SIG-M5 treated with dmso at 0.1 percent for 504 hours (cell line): ENCODE measurements around the gene TAMM41.
"Not testable (repeated sequence)": the region's sequence is repeated elsewhere in the genome, so short reads cannot be mapped to it uniquely, and the experiment has no call there.

Source experiments
- DNase-seq: peaks from one replicate; lab custom pipeline; 2025; ENCODE audit not compliant: unreplicated experiment; lab: John Stamatoyannopoulos, UW

Gene TAMM41

GRCh38 chr3:11846281-11847266 lies at the start of gene TAMM41:
Gene TAMM41 (minus strand): TSS chr3:11846885. CDS start chr3:11846636, 249 bp downstream.
- peak; percentile 92 for DNase-seq

- no peak for DNase-seq
These were observed 32.2 kb upstream of the TAMM41 start for GRCh38 chr3:11878837-11879236.

DNA sequence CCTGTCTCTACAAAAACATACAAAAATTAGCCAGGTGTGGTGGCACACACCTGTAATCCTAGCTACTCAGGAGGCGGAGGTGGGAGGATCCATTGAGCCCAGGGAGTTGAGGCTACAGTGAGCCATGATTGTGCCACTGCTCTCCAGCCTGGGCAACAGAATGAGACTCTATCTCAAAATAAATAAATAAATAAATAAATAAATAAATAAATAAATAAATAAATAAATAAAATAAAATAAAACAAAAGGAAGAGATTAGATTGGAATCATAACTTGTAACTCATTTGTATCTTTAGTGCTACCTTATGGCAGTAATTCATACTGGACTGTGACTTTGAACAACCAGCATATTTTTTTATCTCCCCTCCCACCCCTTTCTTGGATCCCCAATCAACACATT lies 28.0 kb upstream of the TAMM41 start:
- not testable (repeated sequence) for DNase-seq

DNA sequence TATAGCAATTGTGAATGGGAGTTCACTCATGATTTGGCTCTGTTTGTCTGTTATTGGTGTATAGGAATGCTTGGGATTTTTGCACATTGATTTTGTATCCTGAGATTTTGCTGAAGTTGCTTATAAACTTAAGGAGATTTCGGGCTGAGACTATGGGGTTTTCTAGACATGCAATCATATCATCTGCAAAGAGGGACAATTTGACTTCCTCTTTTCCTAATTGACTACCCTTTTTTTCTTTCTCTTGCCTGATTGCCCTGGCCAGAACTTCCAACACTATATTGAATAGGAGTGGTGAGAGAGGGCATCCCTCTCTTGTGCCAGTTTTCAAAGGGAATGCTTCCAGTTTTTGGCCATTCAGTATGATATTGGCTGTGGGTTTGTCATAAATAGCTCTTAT lies 17.1 kb upstream of the TAMM41 start:
- DNase-seq: peak; percentile 10

DNA sequence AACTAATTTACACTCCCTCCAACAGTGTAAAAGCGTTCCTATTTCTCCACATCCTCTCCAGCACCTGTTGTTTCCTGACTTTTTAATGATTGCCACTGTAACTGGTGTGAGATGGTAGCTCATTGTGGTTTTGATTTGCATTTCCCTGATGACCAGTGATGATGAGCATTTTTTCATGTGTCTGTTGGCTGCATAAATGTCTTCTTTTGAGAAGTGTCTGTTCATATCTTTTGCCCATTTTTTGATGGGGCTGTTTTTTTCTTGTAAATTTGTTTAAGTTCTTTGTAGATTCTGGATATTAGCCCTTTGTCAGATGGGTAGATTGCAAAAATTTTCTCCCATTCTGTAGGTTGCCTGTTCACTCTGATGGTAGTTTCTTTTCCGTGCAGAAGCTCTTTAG lies 15.9 kb upstream of the TAMM41 start:
- not testable (repeated sequence) for DNase-seq

GRCh38 chr3:11862145-11862544 lies 15.5 kb upstream of the TAMM41 start:
- DNase-seq: not testable (repeated sequence)

GRCh38 chr3:11860213-11860612 lies 13.5 kb upstream of the TAMM41 start:
- DNase-seq: not testable (repeated sequence)

GRCh38 chr3:11853450-11853849 lies 6.8 kb upstream of the TAMM41 start:
- no peak for DNase-seq

GRCh38 chr3:11850003-11850402 lies 3.3 kb upstream of the TAMM41 start:
- no peak for DNase-seq

DNA sequence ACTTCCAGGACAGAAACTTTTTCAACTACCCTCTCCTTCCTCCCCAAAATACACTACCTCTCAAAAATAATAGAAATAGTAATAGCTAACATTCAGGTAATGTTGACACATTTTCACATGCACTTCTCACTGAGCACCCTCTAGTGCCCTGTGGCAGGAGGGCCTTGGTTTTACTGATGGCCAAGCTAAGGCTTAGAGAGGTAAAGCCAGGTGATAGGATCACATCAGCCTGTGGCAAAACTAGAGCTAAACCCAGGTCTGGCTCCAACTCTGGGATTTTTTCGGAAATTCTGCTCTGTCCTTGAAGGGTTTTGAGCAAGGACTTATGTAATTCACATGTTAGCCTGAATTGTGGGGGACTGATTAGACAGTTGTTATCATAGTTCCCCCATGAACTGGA lies 922 bp upstream of the TAMM41 start:
- DNase-seq: peak; percentile 5

GRCh38 chr3:11845651-11846050 lies 1.0 kb downstream of the TAMM41 start:
- DNase-seq: no peak

- no peak for DNase-seq
These were observed 1.8 kb downstream of the TAMM41 start for GRCh38 chr3:11844891-11845290.

GRCh38 chr3:11835028-11835639 lies 11.6 kb downstream of the TAMM41 start:
- DNase-seq: no peak

- no peak for DNase-seq
These were observed 13.4 kb downstream of the TAMM41 start for GRCh38 chr3:11832981-11833905.

DNA sequence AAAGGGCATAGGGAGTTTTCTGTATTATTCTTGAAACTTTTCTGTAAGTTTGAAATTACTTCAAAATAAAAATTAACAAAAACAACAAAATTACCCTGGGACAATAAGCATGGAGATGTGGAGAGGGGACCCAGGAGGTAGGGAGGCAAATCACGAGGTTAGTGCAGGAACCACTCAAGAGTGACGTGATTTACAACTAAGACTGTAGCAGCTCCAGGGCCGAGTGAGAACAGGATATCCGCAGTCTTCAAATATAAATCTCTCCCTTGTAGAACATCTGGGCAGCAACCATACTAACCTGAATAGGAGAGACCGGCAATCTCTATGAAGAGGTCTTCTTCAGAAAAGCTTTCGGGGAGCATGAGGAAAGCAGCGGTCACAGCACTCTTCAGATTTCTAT lies 17.3 kb downstream of the TAMM41 start:
- DNase-seq: no peak

GRCh38 chr3:11826628-11827265 lies 19.9 kb downstream of the TAMM41 start:
- DNase-seq: no peak

DNA sequence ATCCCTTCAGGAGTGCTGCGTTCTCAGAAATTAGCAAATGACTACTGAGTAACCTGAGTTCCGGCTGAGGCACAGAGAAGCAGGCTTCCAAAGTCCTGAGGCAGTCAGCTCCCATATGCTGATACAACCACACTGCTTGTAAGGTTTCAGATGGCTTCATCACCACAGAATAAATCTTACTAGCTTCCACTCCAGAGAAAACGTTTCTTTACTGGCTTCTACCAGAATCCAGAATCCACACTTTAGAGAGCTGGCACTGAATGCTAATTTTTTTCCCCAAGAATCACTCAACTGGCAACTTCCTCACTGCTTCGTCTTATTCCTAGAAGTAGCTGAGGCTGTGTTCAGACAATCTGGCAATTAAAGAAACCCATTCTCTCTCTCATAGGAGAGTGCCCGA lies 21.4 kb downstream of the TAMM41 start:
- no peak for DNase-seq

DNA sequence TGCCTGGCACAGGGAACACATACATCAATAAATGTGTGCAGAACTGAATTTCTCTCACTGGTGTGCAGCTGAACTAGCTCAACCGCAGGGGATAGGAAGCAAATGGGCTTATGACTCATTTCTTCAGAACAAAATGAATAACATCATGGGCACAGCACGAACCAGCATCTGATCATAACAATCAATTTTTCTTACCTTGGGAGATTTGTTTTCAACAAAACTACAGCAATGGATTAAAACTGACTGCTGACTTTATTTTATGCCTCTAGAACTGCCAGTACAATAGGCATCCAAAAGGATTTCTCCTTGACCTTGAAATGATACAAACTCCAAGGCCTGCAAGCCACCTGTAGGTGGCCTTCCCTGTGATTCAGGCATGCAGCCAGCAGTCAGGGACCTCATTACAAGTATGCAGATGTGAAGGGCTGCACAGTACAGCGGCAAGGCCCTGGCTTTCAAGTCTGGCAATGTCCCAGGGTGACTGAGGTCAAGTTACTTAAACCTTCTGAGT lies 26.1 kb downstream of the TAMM41 start:
- no peak for DNase-seq

DNA sequence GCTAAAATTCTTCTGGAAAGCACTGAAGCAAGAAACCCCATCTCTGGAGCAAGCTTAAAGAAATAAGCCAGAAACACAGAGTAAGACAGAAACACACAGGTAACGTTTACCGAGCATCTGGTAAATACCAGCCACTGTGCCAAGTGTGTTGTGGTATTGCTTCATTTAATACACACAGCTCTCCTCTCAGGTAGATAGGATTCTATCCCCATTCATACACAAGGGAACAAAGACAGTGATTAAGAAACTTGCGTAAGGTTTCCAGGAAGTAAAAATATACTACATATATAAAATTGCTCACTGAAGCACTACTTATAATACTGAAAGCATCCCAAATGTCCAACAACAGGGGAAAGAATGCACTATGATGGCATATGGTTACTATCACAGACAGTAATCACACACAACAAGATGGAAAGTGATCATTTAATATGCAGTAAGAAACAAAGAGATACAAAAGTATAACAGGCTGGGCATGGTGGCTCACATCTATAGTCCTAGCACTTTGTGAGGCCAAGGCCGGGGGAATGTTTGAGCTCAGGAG lies 27.5 kb downstream of the TAMM41 start:
- no peak for DNase-seq

- no peak for DNase-seq
These were observed 28.7 kb downstream of the TAMM41 start for GRCh38 chr3:11818033-11818432.
